NCI-H446 (cell line): ENCODE data around the gene SLC50A1.

Experiments
- DNase-seq, 2 experiments: peaks; one replicate each; lab custom pipeline; 2025; lab: John Stamatoyannopoulos, UW

The SLC50A1 gene

GRCh38 chr1:155171836-155172731, 36.4 kb downstream of the SLC50A1 start:
- DNase-seq: no peak

GRCh38 chr1:155172732-155173477, 37.3 kb downstream of the SLC50A1 start, which contains the start of gene KRTCAP2:
Gene KRTCAP2 (minus strand): TSS chr1:155173304. CDS start chr1:155173224, 80 bp downstream.
- DNase-seq: peak; percentile 97 to 99

- DNase-seq: peak; percentile 89 to 92
These were observed 38.0 kb downstream of the SLC50A1 start, which contains the start of gene TRIM46 for GRCh38 chr1:155173478-155174323. Gene TRIM46 (plus strand): TSS chr1:155173849. CDS start chr1:155173967, 118 bp downstream.

GRCh38 chr1:155174324-155175280, 39.0 kb downstream of the SLC50A1 start:
- peak in 1 of 2 experiments; percentile 69 for DNase-seq

GRCh38 chr1:155175281-155175926, 39.8 kb downstream of the SLC50A1 start:
- no peak for DNase-seq

- no peak for DNase-seq
These were observed 40.3 kb downstream of the SLC50A1 start for GRCh38 chr1:155175927-155176371.

GRCh38 chr1:155176544-155177071, 41.0 kb downstream of the SLC50A1 start:
- peak; percentile 83 to 88 for DNase-seq

GRCh38 chr1:155177192-155177917, 41.7 kb downstream of the SLC50A1 start:
- no peak for DNase-seq

- DNase-seq: no peak
These were observed 42.2 kb downstream of the SLC50A1 start for GRCh38 chr1:155177918-155178281.

- no peak for DNase-seq
These were observed 42.9 kb downstream of the SLC50A1 start for GRCh38 chr1:155178441-155179111.

- no peak for DNase-seq
These were observed 43.7 kb downstream of the SLC50A1 start for GRCh38 chr1:155179112-155180031.

- DNase-seq: no peak
These were observed 45.9 kb downstream of the SLC50A1 start for GRCh38 chr1:155181371-155182051.

GRCh38 chr1:155182052-155182550, 46.4 kb downstream of the SLC50A1 start:
- no peak for DNase-seq

- DNase-seq: no peak
These were observed 48.1 kb downstream of the SLC50A1 start for GRCh38 chr1:155183775-155184221.

- no peak for DNase-seq
These were observed 48.7 kb downstream of the SLC50A1 start for GRCh38 chr1:155184351-155184811.
